Measurements from ENCODE around the gene AP1M2. TPM values are rescaled to one million over a fixed set of nuclear protein-coding genes. Genes with fewer than 3 reads are reported as not detected.

AP1M2 gene
- total RNA-seq, 1 experiment from 2014 or later = 127 TPM

DNA sequence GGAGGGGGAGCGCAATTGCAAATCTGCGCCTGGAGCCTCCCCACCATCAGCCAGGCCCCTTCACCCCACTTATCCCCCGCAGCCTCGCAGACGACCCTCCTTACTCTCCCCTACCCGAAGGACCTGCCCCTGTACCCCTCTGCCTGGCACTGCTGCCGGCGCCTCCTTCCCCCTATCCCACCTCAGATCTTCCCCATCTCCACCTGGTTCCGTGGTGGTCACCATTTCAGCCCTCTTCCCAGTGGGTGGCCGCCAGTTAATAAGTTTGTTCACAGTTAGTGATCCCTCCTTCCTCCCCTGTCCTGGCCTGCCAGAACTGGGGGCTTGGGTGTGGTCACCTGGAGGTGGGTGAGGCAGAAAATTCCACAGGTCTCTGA, 38.6 kb upstream of the AP1M2 start (continued):
- TF ChIP-seq, protein P1, sequence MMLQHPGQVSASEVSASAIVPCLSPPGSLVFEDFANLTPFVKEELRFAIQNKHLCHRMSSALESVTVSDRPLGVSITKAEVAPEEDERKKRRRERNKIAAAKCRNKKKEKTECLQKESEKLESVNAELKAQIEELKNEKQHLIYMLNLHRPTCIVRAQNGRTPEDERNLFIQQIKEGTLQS (CRISPR knock-in tag; conservative IDR thresholded peaks at IDR 0.05) = no peak

DNA sequence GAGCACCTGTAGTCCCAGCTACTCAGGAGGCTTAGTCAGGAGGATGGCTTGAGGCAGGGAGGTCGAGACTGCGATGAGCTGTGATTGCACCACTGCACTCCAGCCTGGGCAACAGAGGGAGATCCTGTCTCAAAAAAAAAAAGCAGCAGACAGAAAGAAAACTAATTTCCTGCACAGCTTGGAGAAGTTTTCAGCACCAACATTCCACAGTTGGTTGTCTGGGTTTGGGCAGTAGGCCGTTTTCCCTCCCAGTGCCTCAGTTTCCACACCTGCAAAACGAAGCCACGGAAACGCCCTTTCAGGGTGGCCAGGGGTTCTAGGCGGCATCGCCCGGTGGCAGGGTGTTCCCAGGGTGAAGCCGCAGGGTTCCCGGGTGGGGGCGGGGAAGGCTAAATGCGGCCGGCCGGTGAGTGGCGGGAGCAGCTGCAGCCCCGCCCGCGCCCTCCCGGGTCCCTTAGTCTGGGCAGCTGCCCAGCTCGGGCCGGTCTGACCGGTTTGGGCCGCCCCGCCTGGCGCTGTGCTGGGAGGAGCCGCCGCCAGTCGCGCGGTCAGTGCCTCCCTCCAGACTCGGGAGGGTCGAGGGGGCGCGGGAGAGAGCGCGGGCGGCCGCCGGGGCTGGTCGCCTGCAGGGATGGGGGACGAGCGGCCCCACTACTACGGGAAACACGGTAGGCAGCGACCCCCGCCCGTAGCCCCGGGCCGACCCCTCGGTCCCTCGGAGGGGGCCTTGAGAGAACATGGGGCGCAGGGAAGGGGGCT, 38.1 kb upstream of the AP1M2 start, which contains the start of gene SLC44A2:
TSS of gene SLC44A2 (plus strand) at position 551 of the 759 bp plus-strand sequence. CDS start at position 632, 81 bp downstream.
- ChIA-PET CTCF (interaction anchor here (0.9 to 3.6 kb wide), 7 partner anchors 18 to 236 kb away, joined by 4 to 36 read pairs (median 5); no protein-coding TSS in a partner anchor), POLR2A (interaction anchor here (0.5 to 0.9 kb wide), 3 partner anchors 19 to 82 kb away, joined by 3 to 6 read pairs (median 4); no protein-coding TSS in a partner anchor)
- peaks cover 13% of the 10 kb centered on the region for H3K36me3 Mint-ChIP-seq
- peak within 1 kb of the TSS; percentile 86 for H3K4me3 Mint-ChIP-seq
- no peaks in the 10 kb centered on the region for H3K27me3 Mint-ChIP-seq (ENCODE audit: low read depth)
- DNase-seq (ENCODE audit: low spot score) = peak; percentile 91
- H3K4me1 Mint-ChIP-seq = peaks cover 18% of the 10 kb centered on the region
- no peaks in the 10 kb centered on the region for H3K9me3 Mint-ChIP-seq
- peak within 1 kb of the TSS; percentile 95 for H3K27ac Mint-ChIP-seq
- ATAC-seq = peak; percentile 97
- peak; percentile 35; the same call in 1 of the 2 replicates for TF ChIP-seq ZNF671 (CRISPR knock-in tag; IDR thresholded peaks at IDR 0.05)
- TF ChIP-seq, protein P2, sequence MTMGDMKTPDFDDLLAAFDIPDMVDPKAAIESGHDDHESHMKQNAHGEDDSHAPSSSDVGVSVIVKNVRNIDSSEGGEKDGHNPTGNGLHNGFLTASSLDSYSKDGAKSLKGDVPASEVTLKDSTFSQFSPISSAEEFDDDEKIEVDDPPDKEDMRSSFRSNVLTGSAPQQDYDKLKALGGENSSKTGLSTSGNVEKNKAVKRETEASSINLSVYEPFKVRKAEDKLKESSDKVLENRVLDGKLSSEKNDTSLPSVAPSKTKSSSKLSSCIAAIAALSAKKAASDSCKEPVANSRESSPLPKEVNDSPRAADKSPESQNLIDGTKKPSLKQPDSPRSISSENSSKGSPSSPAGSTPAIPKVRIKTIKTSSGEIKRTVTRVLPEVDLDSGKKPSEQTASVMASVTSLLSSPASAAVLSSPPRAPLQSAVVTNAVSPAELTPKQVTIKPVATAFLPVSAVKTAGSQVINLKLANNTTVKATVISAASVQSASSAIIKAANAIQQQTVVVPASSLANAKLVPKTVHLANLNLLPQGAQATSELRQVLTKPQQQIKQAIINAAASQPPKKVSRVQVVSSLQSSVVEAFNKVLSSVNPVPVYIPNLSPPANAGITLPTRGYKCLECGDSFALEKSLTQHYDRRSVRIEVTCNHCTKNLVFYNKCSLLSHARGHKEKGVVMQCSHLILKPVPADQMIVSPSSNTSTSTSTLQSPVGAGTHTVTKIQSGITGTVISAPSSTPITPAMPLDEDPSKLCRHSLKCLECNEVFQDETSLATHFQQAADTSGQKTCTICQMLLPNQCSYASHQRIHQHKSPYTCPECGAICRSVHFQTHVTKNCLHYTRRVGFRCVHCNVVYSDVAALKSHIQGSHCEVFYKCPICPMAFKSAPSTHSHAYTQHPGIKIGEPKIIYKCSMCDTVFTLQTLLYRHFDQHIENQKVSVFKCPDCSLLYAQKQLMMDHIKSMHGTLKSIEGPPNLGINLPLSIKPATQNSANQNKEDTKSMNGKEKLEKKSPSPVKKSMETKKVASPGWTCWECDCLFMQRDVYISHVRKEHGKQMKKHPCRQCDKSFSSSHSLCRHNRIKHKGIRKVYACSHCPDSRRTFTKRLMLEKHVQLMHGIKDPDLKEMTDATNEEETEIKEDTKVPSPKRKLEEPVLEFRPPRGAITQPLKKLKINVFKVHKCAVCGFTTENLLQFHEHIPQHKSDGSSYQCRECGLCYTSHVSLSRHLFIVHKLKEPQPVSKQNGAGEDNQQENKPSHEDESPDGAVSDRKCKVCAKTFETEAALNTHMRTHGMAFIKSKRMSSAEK (CRISPR knock-in tag; IDR thresholded peaks at IDR 0.05; ENCODE audit: borderline replicate concordance) = no peak
- 0 out of 2 replicates have a peak, but pooled peaks have one; percentile 55 for TF ChIP-seq ZNF263 (CRISPR knock-in tag; IDR thresholded peaks at IDR 0.05; ENCODE audit: low read depth)
- TF ChIP-seq GTF2I (CRISPR knock-in tag; conservative IDR thresholded peaks at IDR 0.05) = 0 out of 2 replicates have a peak, but pooled peaks have one; percentile 59
- no peak for TF ChIP-seq PRRX2 (CRISPR knock-in tag; IDR thresholded peaks at IDR 0.05)
- no peak for TF ChIP-seq KAT7 (CRISPR knock-in tag; IDR thresholded peaks at IDR 0.05; ENCODE audit: borderline replicate concordance)
- TF ChIP-seq, protein P3, sequence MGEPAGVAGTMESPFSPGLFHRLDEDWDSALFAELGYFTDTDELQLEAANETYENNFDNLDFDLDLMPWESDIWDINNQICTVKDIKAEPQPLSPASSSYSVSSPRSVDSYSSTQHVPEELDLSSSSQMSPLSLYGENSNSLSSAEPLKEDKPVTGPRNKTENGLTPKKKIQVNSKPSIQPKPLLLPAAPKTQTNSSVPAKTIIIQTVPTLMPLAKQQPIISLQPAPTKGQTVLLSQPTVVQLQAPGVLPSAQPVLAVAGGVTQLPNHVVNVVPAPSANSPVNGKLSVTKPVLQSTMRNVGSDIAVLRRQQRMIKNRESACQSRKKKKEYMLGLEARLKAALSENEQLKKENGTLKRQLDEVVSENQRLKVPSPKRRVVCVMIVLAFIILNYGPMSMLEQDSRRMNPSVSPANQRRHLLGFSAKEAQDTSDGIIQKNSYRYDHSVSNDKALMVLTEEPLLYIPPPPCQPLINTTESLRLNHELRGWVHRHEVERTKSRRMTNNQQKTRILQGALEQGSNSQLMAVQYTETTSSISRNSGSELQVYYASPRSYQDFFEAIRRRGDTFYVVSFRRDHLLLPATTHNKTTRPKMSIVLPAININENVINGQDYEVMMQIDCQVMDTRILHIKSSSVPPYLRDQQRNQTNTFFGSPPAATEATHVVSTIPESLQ (CRISPR knock-in tag; IDR thresholded peaks at IDR 0.05) = no peak
- TF ChIP-seq RORB (CRISPR knock-in tag; IDR thresholded peaks at IDR 0.05) = no peak
- TF ChIP-seq, protein P4, sequence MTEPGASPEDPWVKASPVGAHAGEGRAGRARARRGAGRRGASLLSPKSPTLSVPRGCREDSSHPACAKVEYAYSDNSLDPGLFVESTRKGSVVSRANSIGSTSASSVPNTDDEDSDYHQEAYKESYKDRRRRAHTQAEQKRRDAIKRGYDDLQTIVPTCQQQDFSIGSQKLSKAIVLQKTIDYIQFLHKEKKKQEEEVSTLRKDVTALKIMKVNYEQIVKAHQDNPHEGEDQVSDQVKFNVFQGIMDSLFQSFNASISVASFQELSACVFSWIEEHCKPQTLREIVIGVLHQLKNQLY (CRISPR knock-in tag; IDR thresholded peaks at IDR 0.05) = no peak
- peak; percentile 63; the same call in 1 of the 2 replicates for TF ChIP-seq EMX1 (CRISPR knock-in tag; IDR thresholded peaks at IDR 0.05)
- no peak for TF ChIP-seq TCF7 (CRISPR knock-in tag; IDR thresholded peaks at IDR 0.05; ENCODE audit: low read depth)
- TF ChIP-seq HMGXB4 (CRISPR knock-in tag; IDR thresholded peaks at IDR 0.05) = 0 out of 2 replicates have a peak, but pooled peaks have one; percentile 19
- TF ChIP-seq NR3C1 (CRISPR knock-in tag; conservative IDR thresholded peaks at IDR 0.05; ENCODE audit: low read depth) = no peak
- peak; percentile 44; the same call in 1 of the 2 replicates for TF ChIP-seq TEAD4 (CRISPR knock-in tag; IDR thresholded peaks at IDR 0.05)
- TF ChIP-seq JUN (CRISPR knock-in tag; IDR thresholded peaks at IDR 0.05) = 0 out of 2 replicates have a peak, but pooled peaks have one; percentile 52
- no peak for TF ChIP-seq ZNF396 (CRISPR knock-in tag; IDR thresholded peaks at IDR 0.05; ENCODE audit: borderline replicate concordance)
- TF ChIP-seq, protein P5, sequence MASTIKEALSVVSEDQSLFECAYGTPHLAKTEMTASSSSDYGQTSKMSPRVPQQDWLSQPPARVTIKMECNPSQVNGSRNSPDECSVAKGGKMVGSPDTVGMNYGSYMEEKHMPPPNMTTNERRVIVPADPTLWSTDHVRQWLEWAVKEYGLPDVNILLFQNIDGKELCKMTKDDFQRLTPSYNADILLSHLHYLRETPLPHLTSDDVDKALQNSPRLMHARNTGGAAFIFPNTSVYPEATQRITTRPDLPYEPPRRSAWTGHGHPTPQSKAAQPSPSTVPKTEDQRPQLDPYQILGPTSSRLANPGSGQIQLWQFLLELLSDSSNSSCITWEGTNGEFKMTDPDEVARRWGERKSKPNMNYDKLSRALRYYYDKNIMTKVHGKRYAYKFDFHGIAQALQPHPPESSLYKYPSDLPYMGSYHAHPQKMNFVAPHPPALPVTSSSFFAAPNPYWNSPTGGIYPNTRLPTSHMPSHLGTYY (CRISPR knock-in tag; IDR thresholded peaks at IDR 0.05) = no peak
- TF ChIP-seq NR2C2 (CRISPR knock-in tag; IDR thresholded peaks at IDR 0.05) = no peak
- no peak for TF ChIP-seq SMAD4 (CRISPR knock-in tag; IDR thresholded peaks at IDR 0.05)
- TF ChIP-seq ESRRA (CRISPR knock-in tag; IDR thresholded peaks at IDR 0.05; ENCODE audit: borderline replicate concordance) = peak; percentile 80; the same call in 1 of the 2 replicates

Data from WTC11 (cell line).